ENCODE data around the gene RALGAPA1. TPM values are rescaled to one million over a fixed set of nuclear protein-coding genes. Genes with fewer than 3 reads are reported as not detected.

Gene RALGAPA1
- total RNA-seq, 4 donors from 2014 or later: 81.9 to 113 (median 99.6) TPM

DNA sequence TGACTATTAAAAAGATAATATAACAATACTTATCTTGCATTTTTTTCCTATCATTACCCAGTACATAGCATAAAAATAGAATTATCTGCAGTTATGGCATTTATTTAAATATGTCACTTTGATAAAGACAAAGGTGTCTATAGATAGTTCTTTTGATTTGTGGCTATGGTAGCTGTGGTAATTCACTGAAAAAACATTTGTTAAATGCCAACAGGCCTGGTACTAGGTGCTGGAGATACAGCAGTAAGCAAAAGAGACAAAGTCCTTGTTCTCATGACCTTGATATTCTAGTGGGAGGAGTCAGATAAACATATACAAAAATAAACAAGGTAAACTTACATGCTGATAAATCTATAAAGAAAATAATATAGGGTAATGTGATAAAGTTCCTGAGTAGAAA lies 230.5 kb downstream of the RALGAPA1 start:
- no peaks in the 10 kb centered on the region for H3K27me3 ChIP-seq
- no peak for DNase-seq (ENCODE audit: low spot score in 2 of 2)
- peaks cover 0 to 29% (median 0%) of the 10 kb centered on the region in 3 donors for H3K36me3 ChIP-seq
- TF ChIP-seq POLR2A (IDR thresholded peaks at IDR 0.05): no peak
- TF ChIP-seq, protein P1, sequence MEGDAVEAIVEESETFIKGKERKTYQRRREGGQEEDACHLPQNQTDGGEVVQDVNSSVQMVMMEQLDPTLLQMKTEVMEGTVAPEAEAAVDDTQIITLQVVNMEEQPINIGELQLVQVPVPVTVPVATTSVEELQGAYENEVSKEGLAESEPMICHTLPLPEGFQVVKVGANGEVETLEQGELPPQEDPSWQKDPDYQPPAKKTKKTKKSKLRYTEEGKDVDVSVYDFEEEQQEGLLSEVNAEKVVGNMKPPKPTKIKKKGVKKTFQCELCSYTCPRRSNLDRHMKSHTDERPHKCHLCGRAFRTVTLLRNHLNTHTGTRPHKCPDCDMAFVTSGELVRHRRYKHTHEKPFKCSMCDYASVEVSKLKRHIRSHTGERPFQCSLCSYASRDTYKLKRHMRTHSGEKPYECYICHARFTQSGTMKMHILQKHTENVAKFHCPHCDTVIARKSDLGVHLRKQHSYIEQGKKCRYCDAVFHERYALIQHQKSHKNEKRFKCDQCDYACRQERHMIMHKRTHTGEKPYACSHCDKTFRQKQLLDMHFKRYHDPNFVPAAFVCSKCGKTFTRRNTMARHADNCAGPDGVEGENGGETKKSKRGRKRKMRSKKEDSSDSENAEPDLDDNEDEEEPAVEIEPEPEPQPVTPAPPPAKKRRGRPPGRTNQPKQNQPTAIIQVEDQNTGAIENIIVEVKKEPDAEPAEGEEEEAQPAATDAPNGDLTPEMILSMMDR (IDR thresholded peaks at IDR 0.05): no peak
- TF ChIP-seq EP300 (IDR thresholded peaks at IDR 0.05): no peak
- no peaks in the 10 kb centered on the region for H3K9me3 ChIP-seq
- no peaks in the 10 kb centered on the region for H3K4me1 ChIP-seq
- H3K27ac ChIP-seq: no peak overlapping the region
- no peak overlapping the region for H3K4me3 ChIP-seq

DNA sequence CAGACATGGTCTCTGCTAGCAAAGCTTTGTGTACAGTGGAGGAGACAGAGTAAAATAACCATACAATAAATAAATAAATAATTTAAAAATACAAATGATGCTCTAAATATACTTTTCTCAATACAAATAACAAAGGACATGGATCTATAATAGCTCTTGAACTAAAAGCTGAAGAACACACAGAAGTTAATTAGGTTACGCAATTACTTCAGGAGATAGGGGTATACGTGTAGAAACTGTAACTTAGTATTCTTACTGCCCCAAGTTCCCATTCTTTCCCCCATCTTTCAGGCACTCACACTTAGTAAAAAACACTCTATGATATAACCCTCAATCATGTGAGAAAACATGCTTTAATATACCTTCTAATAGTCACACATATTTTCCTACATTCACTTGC lies 231.0 kb downstream of the RALGAPA1 start:
- WGBS, 2 donors: 87 to 91% methylated on average over 2 of the region's 2 CpGs
- Histone ChIP-seq H3K27ac (no peak overlapping the region), H3K9me3 (no peaks in the 10 kb centered on the region), H3K4me1 (no peaks in the 10 kb centered on the region), H3K4me3 (no peak overlapping the region), H3K36me3 (peaks cover 0 to 24% (median 0%) of the 10 kb centered on the region in 3 donors), H3K27me3 (no peaks in the 10 kb centered on the region)
- TF ChIP-seq, protein P1 (IDR thresholded peaks at IDR 0.05): no peak
- TF ChIP-seq EP300 (IDR thresholded peaks at IDR 0.05): no peak
- TF ChIP-seq POLR2A (IDR thresholded peaks at IDR 0.05): no peak
- DNase-seq (ENCODE audit: low spot score in 2 of 2): no peak

DNA sequence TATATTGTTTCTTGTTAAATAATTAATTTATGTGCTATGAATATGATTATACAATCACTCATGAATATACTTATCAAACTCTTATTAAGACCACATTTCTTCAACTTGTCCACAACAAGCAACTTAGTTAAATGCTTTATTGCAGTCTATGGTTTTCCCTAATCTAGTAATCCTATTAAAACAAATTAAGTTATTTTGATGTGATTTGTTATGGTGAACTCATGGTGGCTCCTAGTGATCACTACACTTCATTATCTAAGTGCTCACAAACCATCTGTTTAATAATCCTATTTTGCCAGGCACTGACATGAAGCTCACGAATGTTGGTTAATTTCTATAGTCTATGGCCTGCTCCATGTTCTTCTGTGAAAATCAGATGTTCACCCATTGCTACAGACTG lies 232.2 kb downstream of the RALGAPA1 start:
- Histone ChIP-seq H3K4me1 (no peaks in the 10 kb centered on the region), H3K36me3 (peaks cover 0 to 15% (median 0%) of the 10 kb centered on the region in 3 donors), H3K27me3 (no peaks in the 10 kb centered on the region), H3K4me3 (no peak overlapping the region), H3K9me3 (no peaks in the 10 kb centered on the region), H3K27ac (no peak overlapping the region)
- TF ChIP-seq EP300 (IDR thresholded peaks at IDR 0.05) (no peak), POLR2A (IDR thresholded peaks at IDR 0.05) (no peak)
- TF ChIP-seq, protein P1 (IDR thresholded peaks at IDR 0.05): no peak
- DNase-seq (ENCODE audit: low spot score in 2 of 2): no peak
- WGBS, 2 donors: 90 to 100% methylated on average over 1 of the region's 1 CpG

DNA sequence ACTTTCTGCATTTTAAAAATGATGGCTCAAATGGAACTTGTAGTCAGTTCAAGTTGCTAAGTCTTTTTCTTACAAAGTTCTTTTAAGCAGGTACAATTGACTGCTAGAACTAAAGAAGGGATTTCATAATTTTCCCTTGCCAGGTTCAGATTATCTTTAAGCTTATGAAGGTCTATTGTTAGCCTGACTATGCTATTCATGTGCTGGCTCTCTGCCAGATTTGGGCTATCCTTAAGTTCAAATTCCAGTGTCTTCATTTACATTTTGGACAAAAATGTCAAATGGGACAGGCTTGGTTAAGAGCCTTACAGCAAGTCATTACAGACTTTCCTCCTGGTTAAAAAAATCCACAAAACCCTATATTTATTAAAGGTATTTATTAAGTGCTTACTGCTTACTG lies 232.8 kb downstream of the RALGAPA1 start:
- no peaks in the 10 kb centered on the region for H3K9me3 ChIP-seq
- H3K4me1 ChIP-seq: no peaks in the 10 kb centered on the region
- no peak overlapping the region for H3K4me3 ChIP-seq
- no peak for DNase-seq (ENCODE audit: low spot score in 2 of 2)
- H3K27ac ChIP-seq: no peak overlapping the region
- TF ChIP-seq EP300 (IDR thresholded peaks at IDR 0.05): no peak
- no peak for TF ChIP-seq POLR2A (IDR thresholded peaks at IDR 0.05)
- TF ChIP-seq, protein P1 (IDR thresholded peaks at IDR 0.05): no peak
- H3K36me3 ChIP-seq: peaks cover 0 to 19% (median 0%) of the 10 kb centered on the region in 3 donors
- H3K27me3 ChIP-seq: no peaks in the 10 kb centered on the region

DNA sequence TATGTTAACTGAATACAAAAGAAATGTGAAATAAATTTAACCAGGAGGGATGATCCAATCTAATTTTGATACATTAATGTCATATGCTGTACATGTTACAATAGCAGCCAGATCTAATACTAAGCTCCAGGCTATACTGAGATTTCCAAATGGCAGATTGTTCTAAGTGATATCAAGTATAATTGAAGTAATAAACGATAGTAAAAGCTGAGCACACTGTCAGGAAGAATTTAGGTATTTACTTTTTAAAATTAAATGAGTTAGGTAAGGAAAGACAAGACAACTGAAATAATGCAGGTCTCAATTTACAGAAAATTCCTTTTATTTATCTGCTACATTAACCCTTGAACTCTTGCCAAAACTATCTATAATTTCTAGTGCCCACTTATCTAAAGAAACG lies 235.2 kb downstream of the RALGAPA1 start:
- no peak overlapping the region for H3K4me3 ChIP-seq
- H3K27me3 ChIP-seq: no peaks in the 10 kb centered on the region
- TF ChIP-seq, protein P1 (IDR thresholded peaks at IDR 0.05): no peak
- TF ChIP-seq EP300 (IDR thresholded peaks at IDR 0.05) (no peak), POLR2A (IDR thresholded peaks at IDR 0.05) (no peak)
- no peaks in the 10 kb centered on the region for H3K9me3 ChIP-seq
- WGBS, 2 donors: 74 to 85% methylated on average over 2 of the region's 2 CpGs
- H3K36me3 ChIP-seq: peaks cover 0 to 35% (median 0%) of the 10 kb centered on the region in 3 donors
- no peak overlapping the region for H3K27ac ChIP-seq
- DNase-seq (ENCODE audit: low spot score in 2 of 2): no peak
- no peaks in the 10 kb centered on the region for H3K4me1 ChIP-seq
